Hepatocyte (in vitro differentiated cells): ENCODE results near the gene DIPK1B. TPM values are rescaled to one million over a fixed set of nuclear protein-coding genes. Genes with fewer than 3 reads are reported as not detected.

ENCODE experiments used
- DNase-seq: peaks from one replicate; pipeline ENCODE4 v3.0.0-alpha.2; 2016; ENCODE audit warnings: low spot score
- H2AFZ ChIP-seq: fragments of 200-600 bp; sonication (generic); 2 replicates; pipeline ENCODE4 v1.6.0; 2016; ENCODE audit warnings: antibody characterized with exemption, mild to moderate bottlenecking
- H3K27ac ChIP-seq: fragments of 200-600 bp; sonication (generic); 2 replicates; pipeline ENCODE4 v1.5.1; 2016; ENCODE audit warnings: mild to moderate bottlenecking
- H3K27me3 ChIP-seq: fragments of 200-600 bp; sonication (generic); 2 replicates; pipeline ENCODE4 v1.6.1; 2016
- H3K36me3 ChIP-seq: fragments of 200-600 bp; sonication (generic); replicated peaks from 2 replicates; pipeline ENCODE4 v1.5.1; 2016; ENCODE audit warnings: low read depth; ENCODE audit not compliant: insufficient read depth
- H3K4me1 ChIP-seq: fragments of 200-600 bp; sonication (generic); 2 replicates; pipeline ENCODE4 v1.5.1; 2016; ENCODE audit warnings: mild to moderate bottlenecking, moderate library complexity; ENCODE audit not compliant: insufficient read depth
- H3K4me2 ChIP-seq: fragments of 200-600 bp; sonication (generic); 2 replicates; pipeline ENCODE4 v1.6.0; 2016
- H3K4me3 ChIP-seq: fragments of 200-600 bp; sonication (generic); 2 replicates; pipeline ENCODE4 v1.5.1; 2016; ENCODE audit warnings: mild to moderate bottlenecking
- H3K79me2 ChIP-seq: fragments of 200-600 bp; sonication (generic); 2 replicates; pipeline ENCODE4 v1.6.0; 2017; ENCODE audit warnings: mild to moderate bottlenecking
- H3K9me2 ChIP-seq: fragments of 200-600 bp; sonication (generic); replicated peaks from 2 replicates; pipeline ENCODE4 v1.6.0; 2017; ENCODE audit warnings: mild to moderate bottlenecking; ENCODE audit not compliant: insufficient read depth
- H3K9me3 ChIP-seq: fragments of 200-600 bp; sonication (generic); 2 replicates; pipeline ENCODE4 v1.5.1; 2016; ENCODE audit warnings: low read depth, mild to moderate bottlenecking
- H4K20me1 ChIP-seq: fragments of 200-600 bp; sonication (generic); 2 replicates; pipeline ENCODE4 v1.6.0; 2016; ENCODE audit warnings: mild to moderate bottlenecking; ENCODE audit not compliant: insufficient read depth, poor library complexity, severe bottlenecking
- EZH2 ChIP-seq: fragments of 200-600 bp; sonication (generic); IDR thresholded peaks from 2 replicates; pipeline ENCODE4 v1.6.1; 2016; ENCODE audit warnings: antibody characterized with exemption, mild to moderate bottlenecking, borderline replicate concordance
- EZH2phosphoT487 ChIP-seq: fragments of 200-600 bp; sonication (generic); IDR thresholded peaks from one replicate; pipeline ENCODE4 v1.6.1; 2018; ENCODE audit warnings: antibody characterized with exemption, mild to moderate bottlenecking, low read depth, moderate library complexity; ENCODE audit not compliant: unreplicated experiment, severe bottlenecking
- WGBS: methylation state at CpG from one replicate; pipeline ENCODE4 v1.1.6; 2016; ENCODE audit warnings: low lambda C conversion rate; ENCODE audit errors: missing lambda C conversion rate; 5-methylcytosine and 5-hydroxymethylcytosine counted together
- polyA plus RNA-seq: library from polyadenylated mRNA; unstranded; fragments of >200 nt; fragmentation: Nextera tagmentation; extraction: Ambion mirVana; gene quantifications from 2 replicates; pipeline ENCODE4 v1.2.1, GENCODE V29; 2016
- total RNA-seq: library from RNA; depleted of rRNA; stranded (reverse); fragments of >200 nt; gene quantifications from 2 replicates; pipeline ENCODE4 v1.2.3, GENCODE V29; 2014
- TF ChIP-seq, protein P1 (sequence below): fragments of 200-600 bp; sonication (generic); IDR thresholded peaks from 2 replicates; pipeline ENCODE4 v1.5.1; 2016; ENCODE audit warnings: antibody characterized with exemption, mild to moderate bottlenecking; ENCODE audit not compliant: poor library complexity

DIPK1B gene
- total and polyA plus RNA-seq, 2 experiments from 2014 or later = 33.3 to 39.4 TPM

DNA sequence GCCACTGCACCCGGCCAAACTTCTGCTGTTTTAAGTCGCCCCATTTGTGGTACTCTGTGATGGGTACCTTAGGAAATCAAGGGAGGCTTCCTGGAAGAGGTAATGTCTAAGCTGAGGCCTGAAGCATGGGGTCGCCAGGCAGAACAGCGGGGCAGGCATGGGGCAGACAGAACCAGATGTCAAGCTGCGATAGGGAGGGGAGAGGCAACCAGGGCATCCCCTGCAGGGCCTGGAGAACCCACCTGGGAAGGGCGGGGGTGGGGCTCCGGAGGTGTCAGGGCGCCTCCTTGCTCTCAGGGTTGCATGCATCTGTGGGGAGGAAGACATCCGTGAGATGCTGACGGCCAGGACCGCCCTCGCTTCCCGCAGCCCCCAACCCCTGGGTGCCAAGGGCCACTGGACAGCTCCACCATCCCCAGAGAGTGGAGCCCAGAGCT lies 49.2 kb downstream of the DIPK1B start:
- H3K4me3 ChIP-seq = no peak overlapping the region
- no peaks in the 10 kb centered on the region for H3K9me3 ChIP-seq
- no peaks in the 10 kb centered on the region for H3K79me2 ChIP-seq
- no peak overlapping the region for H3K4me2 ChIP-seq
- DNase-seq = no peak
- no peak for TF ChIP-seq EZH2phosphoT487
- no peak for TF ChIP-seq EZH2
- TF ChIP-seq, protein P1, sequence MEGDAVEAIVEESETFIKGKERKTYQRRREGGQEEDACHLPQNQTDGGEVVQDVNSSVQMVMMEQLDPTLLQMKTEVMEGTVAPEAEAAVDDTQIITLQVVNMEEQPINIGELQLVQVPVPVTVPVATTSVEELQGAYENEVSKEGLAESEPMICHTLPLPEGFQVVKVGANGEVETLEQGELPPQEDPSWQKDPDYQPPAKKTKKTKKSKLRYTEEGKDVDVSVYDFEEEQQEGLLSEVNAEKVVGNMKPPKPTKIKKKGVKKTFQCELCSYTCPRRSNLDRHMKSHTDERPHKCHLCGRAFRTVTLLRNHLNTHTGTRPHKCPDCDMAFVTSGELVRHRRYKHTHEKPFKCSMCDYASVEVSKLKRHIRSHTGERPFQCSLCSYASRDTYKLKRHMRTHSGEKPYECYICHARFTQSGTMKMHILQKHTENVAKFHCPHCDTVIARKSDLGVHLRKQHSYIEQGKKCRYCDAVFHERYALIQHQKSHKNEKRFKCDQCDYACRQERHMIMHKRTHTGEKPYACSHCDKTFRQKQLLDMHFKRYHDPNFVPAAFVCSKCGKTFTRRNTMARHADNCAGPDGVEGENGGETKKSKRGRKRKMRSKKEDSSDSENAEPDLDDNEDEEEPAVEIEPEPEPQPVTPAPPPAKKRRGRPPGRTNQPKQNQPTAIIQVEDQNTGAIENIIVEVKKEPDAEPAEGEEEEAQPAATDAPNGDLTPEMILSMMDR = no peak
- H3K36me3 ChIP-seq = no peaks in the 10 kb centered on the region
- no peaks in the 10 kb centered on the region for H3K9me2 ChIP-seq
- H3K27ac ChIP-seq = no peak overlapping the region
- no peaks in the 10 kb centered on the region for H3K27me3 ChIP-seq
- H4K20me1 ChIP-seq = no peaks in the 10 kb centered on the region
- 86% methylated on average over 11 of the region's 13 CpGs for WGBS
- no peak overlapping the region for H2AFZ ChIP-seq
- no peaks in the 10 kb centered on the region for H3K4me1 ChIP-seq

DNA sequence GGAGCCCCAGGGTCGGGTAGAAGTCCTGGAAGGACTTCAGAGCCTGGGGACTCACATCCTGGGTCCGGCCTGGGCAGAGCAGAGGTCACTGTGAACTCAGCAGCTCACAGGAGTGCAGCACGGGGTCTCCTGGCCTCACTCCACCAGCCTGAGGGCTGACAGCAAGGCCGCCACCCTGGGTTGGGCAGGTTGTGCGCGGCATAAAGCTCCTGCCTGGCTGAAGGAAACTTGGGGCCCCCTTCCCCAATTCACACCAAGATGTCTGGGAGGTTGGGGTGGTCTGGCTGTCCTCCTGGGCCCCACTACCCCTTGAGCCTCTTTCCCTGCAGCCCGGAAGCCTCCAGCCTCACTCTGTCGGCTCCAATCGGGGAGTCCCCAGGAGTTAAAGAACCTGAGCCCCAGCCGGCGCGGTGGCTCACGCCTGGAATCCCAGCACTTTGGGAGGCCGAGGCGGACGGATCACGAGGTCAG lies 49.9 kb downstream of the DIPK1B start:
- H3K4me1 ChIP-seq = no peaks in the 10 kb centered on the region
- H3K27ac ChIP-seq = no peak overlapping the region
- H3K4me3 ChIP-seq = no peak overlapping the region
- H3K9me2 ChIP-seq = no peaks in the 10 kb centered on the region
- H3K27me3 ChIP-seq = no peaks in the 10 kb centered on the region
- H2AFZ ChIP-seq = no peak overlapping the region
- no peaks in the 10 kb centered on the region for H4K20me1 ChIP-seq
- H3K79me2 ChIP-seq = no peaks in the 10 kb centered on the region
- WGBS = 89% methylated on average over 17 of the region's 17 CpGs
- TF ChIP-seq, protein P1 = no peak
- no peak for TF ChIP-seq EZH2phosphoT487
- TF ChIP-seq EZH2 = no peak
- DNase-seq = no peak
- no peaks in the 10 kb centered on the region for H3K9me3 ChIP-seq
- H3K36me3 ChIP-seq = no peaks in the 10 kb centered on the region
- H3K4me2 ChIP-seq = no peak overlapping the region

DNA sequence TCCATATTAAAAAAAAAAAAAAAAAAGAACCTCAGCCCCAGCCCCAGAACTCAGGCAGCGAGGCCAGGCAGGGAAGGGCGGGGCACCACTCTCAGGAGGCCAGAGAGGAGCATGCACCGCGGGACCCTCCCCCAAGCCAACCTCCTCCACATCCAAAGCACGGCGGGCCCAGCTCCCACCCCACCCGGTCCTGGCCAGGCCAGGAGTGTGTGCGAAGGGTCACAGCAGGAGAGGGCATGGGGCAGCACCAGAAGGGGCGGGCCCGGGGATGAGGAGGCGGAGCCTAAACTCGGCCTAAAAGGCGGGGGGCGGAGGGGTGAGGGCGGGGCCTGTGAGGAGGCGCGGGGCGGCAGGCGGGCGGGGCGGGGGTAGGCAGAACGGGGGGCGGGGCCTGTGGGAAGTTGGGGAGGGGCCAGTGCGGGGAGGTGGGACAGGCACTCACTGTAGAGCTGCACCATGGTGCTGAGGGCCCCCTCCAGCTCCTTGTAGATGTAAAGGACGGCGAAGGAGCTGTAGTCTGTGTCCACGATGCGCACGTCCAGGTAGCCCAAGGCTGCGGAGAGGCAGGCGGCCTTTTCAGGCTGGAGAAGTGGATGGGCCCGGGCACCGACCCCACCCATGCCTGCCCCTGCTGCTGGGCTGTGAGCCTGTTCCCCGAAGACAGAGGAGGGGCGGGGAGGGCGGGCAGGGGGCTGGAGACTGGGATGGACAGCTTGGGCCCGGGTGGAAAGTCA lies 50.7 kb downstream of the DIPK1B start:
- no peaks in the 10 kb centered on the region for H4K20me1 ChIP-seq
- WGBS = 61% methylated on average over 18 of the region's 37 CpGs
- no peaks in the 10 kb centered on the region for H3K79me2 ChIP-seq
- H3K27ac ChIP-seq = no peak overlapping the region
- no peaks in the 10 kb centered on the region for H3K9me3 ChIP-seq
- peak; percentile 50 for DNase-seq
- H3K4me2 ChIP-seq = no peak overlapping the region
- no peaks in the 10 kb centered on the region for H3K4me1 ChIP-seq
- no peaks in the 10 kb centered on the region for H3K27me3 ChIP-seq
- no peak for TF ChIP-seq EZH2
- TF ChIP-seq, protein P1 = no peak
- TF ChIP-seq EZH2phosphoT487 = no peak
- no peaks in the 10 kb centered on the region for H3K36me3 ChIP-seq
- no peak overlapping the region for H3K4me3 ChIP-seq
- no peaks in the 10 kb centered on the region for H3K9me2 ChIP-seq
- no peak overlapping the region for H2AFZ ChIP-seq
